Loucy (cell line): Measurements from ENCODE around the gene FGFRL1.

ENCODE experiments used
- H2AFZ ChIP-seq: fragments of 200-600 bp; sonication (generic); 2 replicates; pipeline ENCODE4 v1.6.0; 2016; ENCODE audit warnings: antibody characterized with exemption, mild to moderate bottlenecking, low read length, moderate library complexity
- H3F3A ChIP-seq: fragments of 200-600 bp; 2 replicates; pipeline ENCODE4 v1.6.0; 2016; ENCODE audit warnings: antibody characterized with exemption, low read depth, mild to moderate bottlenecking
- H3K27me3 ChIP-seq: fragments of 200-600 bp; sonication (generic); 2 replicates; pipeline ENCODE4 v1.6.1; 2014; ENCODE audit warnings: low read length, mild to moderate bottlenecking; ENCODE audit not compliant: insufficient read depth, poor library complexity, severe bottlenecking
- H3K36me3 ChIP-seq: fragments of 200-600 bp; sonication (generic); 2 replicates; pipeline ENCODE4 v1.6.1; 2016; ENCODE audit warnings: low read length; ENCODE audit not compliant: insufficient read depth
- H3K4me1 ChIP-seq: fragments of 200-600 bp; sonication (generic); 2 replicates; pipeline ENCODE4 v1.5.1; 2014; ENCODE audit warnings: low read length, mild to moderate bottlenecking; ENCODE audit not compliant: insufficient read depth, poor library complexity, severe bottlenecking
- H3K4me2 ChIP-seq: fragments of 200-600 bp; sonication (generic); 2 replicates; pipeline ENCODE4 v1.6.0; 2014; ENCODE audit warnings: antibody characterized with exemption, low read length, low read depth, mild to moderate bottlenecking; ENCODE audit not compliant: poor library complexity, severe bottlenecking
- H3K4me3 ChIP-seq: fragments of 200-600 bp; sonication (generic); 2 replicates; pipeline ENCODE4 v1.5.1; 2014; ENCODE audit warnings: low read length, mild to moderate bottlenecking, mixed read lengths; ENCODE audit not compliant: poor library complexity, severe bottlenecking
- H3K79me2 ChIP-seq: fragments of 200-600 bp; sonication (generic); 2 replicates; pipeline ENCODE4 v1.6.1; 2014; ENCODE audit warnings: low read length; ENCODE audit not compliant: insufficient read depth
- H3K9ac ChIP-seq: fragments of 200-600 bp; sonication (generic); 2 replicates; pipeline ENCODE4 v1.6.0; 2014; ENCODE audit warnings: mild to moderate bottlenecking, low read depth, low read length, moderate library complexity; ENCODE audit not compliant: poor library complexity, severe bottlenecking
- H3K9me2 ChIP-seq: fragments of 200-600 bp; sonication (generic); replicated peaks from 2 replicates; pipeline ENCODE4 v1.6.1; 2016; ENCODE audit warnings: low read depth, low read length, mixed read lengths
- H3K9me3 ChIP-seq: fragments of 200-600 bp; sonication (generic); 2 replicates; pipeline ENCODE4 v1.6.1; 2014; ENCODE audit warnings: mild to moderate bottlenecking, antibody characterized with exemption, low read length, low read depth; ENCODE audit not compliant: insufficient read depth
- H4K20me1 ChIP-seq: fragments of 200-600 bp; sonication (generic); 2 replicates; pipeline ENCODE4 v1.6.0; 2014; ENCODE audit warnings: antibody characterized with exemption, low read length, mild to moderate bottlenecking; ENCODE audit not compliant: insufficient read depth, poor library complexity, severe bottlenecking
- EZH2phosphoT487 ChIP-seq: fragments of 200-600 bp; IDR thresholded peaks from 2 replicates; pipeline ENCODE4 v1.6.1; 2018; ENCODE audit warnings: antibody characterized with exemption, mild to moderate bottlenecking, moderate library complexity, borderline replicate concordance
- TF ChIP-seq, protein P1 (sequence below): fragments of 200-600 bp; sonication (generic); conservative IDR thresholded peaks from 2 replicates; pipeline ENCODE4 v1.5.1; 2014; ENCODE audit warnings: mild to moderate bottlenecking, antibody characterized with exemption, low read length

The FGFRL1 gene

DNA sequence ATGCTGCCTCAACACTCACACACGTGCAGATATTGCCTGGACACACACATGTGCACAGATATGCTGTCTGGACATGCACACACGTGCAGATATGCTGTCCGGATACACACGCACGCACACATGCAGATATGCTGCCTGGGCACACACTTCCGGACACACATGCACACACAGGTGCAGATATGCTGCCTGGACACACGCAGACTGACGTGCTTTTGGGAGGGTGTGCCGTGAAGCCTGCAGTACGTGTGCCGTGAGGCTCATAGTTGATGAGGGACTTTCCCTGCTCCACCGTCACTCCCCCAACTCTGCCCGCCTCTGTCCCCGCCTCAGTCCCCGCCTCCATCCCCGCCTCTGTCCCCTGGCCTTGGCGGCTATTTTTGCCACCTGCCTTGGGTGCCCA lies 14.7 kb downstream of the FGFRL1 start:
- Histone ChIP-seq H3K9ac (no peak overlapping the region), H4K20me1 (no peaks in the 10 kb centered on the region), H3F3A (no peaks in the 10 kb centered on the region), H3K79me2 (no peaks in the 10 kb centered on the region), H3K4me1 (no peaks in the 10 kb centered on the region), H2AFZ (no peak overlapping the region), H3K9me2 (no peaks in the 10 kb centered on the region), H3K9me3 (no peaks in the 10 kb centered on the region), H3K27me3 (no peaks in the 10 kb centered on the region), H3K36me3 (peaks cover 17% of the 10 kb centered on the region; the same call in 1 of the 2 replicates), H3K4me2 (no peak overlapping the region), H3K4me3 (no peak overlapping the region)
- TF ChIP-seq, protein P1, sequence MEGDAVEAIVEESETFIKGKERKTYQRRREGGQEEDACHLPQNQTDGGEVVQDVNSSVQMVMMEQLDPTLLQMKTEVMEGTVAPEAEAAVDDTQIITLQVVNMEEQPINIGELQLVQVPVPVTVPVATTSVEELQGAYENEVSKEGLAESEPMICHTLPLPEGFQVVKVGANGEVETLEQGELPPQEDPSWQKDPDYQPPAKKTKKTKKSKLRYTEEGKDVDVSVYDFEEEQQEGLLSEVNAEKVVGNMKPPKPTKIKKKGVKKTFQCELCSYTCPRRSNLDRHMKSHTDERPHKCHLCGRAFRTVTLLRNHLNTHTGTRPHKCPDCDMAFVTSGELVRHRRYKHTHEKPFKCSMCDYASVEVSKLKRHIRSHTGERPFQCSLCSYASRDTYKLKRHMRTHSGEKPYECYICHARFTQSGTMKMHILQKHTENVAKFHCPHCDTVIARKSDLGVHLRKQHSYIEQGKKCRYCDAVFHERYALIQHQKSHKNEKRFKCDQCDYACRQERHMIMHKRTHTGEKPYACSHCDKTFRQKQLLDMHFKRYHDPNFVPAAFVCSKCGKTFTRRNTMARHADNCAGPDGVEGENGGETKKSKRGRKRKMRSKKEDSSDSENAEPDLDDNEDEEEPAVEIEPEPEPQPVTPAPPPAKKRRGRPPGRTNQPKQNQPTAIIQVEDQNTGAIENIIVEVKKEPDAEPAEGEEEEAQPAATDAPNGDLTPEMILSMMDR, result no peak
- TF ChIP-seq EZH2phosphoT487, result no peak

DNA sequence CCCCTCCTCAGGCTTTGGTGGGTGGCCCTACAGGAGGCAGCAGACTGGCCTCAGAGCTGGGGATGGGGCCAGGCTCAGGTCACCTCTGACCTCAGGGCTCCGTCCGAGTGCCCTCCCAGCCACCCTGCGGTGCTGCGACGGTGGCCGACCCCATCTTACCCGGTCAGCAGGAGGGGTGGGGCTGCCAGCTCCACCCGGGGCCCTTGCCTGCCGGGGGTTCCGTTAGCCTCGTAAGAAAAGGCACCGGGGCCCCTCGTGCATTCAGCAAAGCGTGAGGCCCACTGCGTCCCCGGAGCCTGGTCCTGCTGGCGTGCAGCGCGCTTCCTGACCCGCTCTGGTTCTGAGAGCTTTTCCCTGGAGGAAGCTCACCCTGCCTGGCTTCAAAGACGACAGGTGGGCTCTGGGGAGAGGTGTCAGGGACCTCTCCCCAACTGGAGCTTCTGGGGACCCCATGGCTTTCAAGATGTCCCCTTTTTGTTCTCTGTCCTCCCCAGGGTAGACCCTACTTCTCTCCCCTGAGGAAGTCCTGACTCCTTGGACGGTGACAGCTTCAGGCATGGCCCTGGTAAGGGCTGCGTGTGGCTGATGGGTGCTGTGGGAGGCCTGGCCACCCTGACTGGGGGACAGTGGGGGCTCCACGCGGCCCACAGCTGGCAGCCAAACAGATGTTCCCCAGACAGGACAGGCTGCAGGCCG lies 15.9 kb downstream of the FGFRL1 start:
- Histone ChIP-seq H3F3A (no peaks in the 10 kb centered on the region), H3K36me3 (peaks cover 17% of the 10 kb centered on the region; the same call in 1 of the 2 replicates), H3K79me2 (no peaks in the 10 kb centered on the region), H4K20me1 (no peaks in the 10 kb centered on the region), H3K9me2 (no peaks in the 10 kb centered on the region), H2AFZ (no peak overlapping the region), H3K4me2 (no peak overlapping the region), H3K27me3 (no peaks in the 10 kb centered on the region), H3K9ac (no peak overlapping the region), H3K4me3 (no peak overlapping the region), H3K4me1 (no peaks in the 10 kb centered on the region), H3K9me3 (no peaks in the 10 kb centered on the region)
- TF ChIP-seq EZH2phosphoT487, result no peak
- TF ChIP-seq, protein P1, result no peak

DNA sequence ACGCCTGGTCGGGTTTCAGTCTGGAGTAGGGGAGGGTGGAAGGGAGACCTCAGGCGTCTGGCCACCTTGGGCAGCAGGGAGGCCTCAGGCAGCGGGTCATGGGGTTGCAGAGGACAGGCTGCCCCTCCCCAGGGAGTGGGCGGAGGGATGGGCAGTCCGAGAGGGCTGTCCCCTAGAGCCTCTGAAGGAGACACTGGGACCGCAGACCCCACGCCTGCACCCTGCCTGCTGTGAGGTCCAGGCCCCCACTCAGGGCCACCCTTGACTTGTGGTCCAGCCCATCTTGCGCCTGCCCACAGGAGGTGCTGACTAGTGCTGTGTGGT lies 16.5 kb downstream of the FGFRL1 start:
- H3K9ac ChIP-seq, result no peak overlapping the region
- no peaks in the 10 kb centered on the region for H3F3A ChIP-seq
- peaks cover 17% of the 10 kb centered on the region; the same call in 1 of the 2 replicates for H3K36me3 ChIP-seq
- no peak overlapping the region for H3K4me3 ChIP-seq
- no peaks in the 10 kb centered on the region for H3K79me2 ChIP-seq
- H3K9me3 ChIP-seq, result no peaks in the 10 kb centered on the region
- H3K9me2 ChIP-seq, result no peaks in the 10 kb centered on the region
- no peaks in the 10 kb centered on the region for H3K27me3 ChIP-seq
- no peaks in the 10 kb centered on the region for H3K4me1 ChIP-seq
- no peak overlapping the region for H2AFZ ChIP-seq
- no peak for TF ChIP-seq EZH2phosphoT487
- TF ChIP-seq, protein P1, result no peak
- no peak overlapping the region for H3K4me2 ChIP-seq
- H4K20me1 ChIP-seq, result no peaks in the 10 kb centered on the region
